Measurements from ENCODE around the gene OPRL1.

OPRL1 gene

GRCh38 chr20:64144144-64144912, 64.4 kb downstream of the OPRL1 start:
- no peak for DNase-seq (ENCODE audit: low read depth)

GRCh38 chr20:64145458-64146300, 65.8 kb downstream of the OPRL1 start:
- peak; percentile 12 for DNase-seq (ENCODE audit: low read depth)

GRCh38 chr20:64146301-64146935, 66.5 kb downstream of the OPRL1 start:
- DNase-seq (ENCODE audit: low read depth) = no peak

- DNase-seq (ENCODE audit: low read depth) = no peak
These were observed 67.1 kb downstream of the OPRL1 start for GRCh38 chr20:64146936-64147477.

GRCh38 chr20:64148581-64148980, 68.7 kb downstream of the OPRL1 start:
- DNase-seq (ENCODE audit: low read depth) = no peak

- DNase-seq (ENCODE audit: low read depth) = no peak
These were observed 69.3 kb downstream of the OPRL1 start for GRCh38 chr20:64149141-64149540.

GRCh38 chr20:64149809-64150560, 70.1 kb downstream of the OPRL1 start:
- DNase-seq (ENCODE audit: low read depth) = no peak

Data from CMK (cell line).